GM18517 (cell line): ENCODE data around the gene EXOC3L4.

Source experiments
- ATAC-seq: cut with Tn5 transposase; IDR thresholded peaks from one replicate; pipeline ENCODE4 v1.9.1; 2021; ENCODE audit warnings: mild to moderate bottlenecking, moderate library complexity; ENCODE audit not compliant: unreplicated experiment

Gene EXOC3L4

GRCh38 chr14:103089386-103090335, 4.9 kb upstream of the EXOC3L4 start:
- no peak for ATAC-seq

- no peak for ATAC-seq
Measured at GRCh38 chr14:103090481-103091020, 4.0 kb upstream of the EXOC3L4 start.

- ATAC-seq: no peak
Measured at GRCh38 chr14:103091041-103091882, 3.3 kb upstream of the EXOC3L4 start.

GRCh38 chr14:103091883-103092222, 2.7 kb upstream of the EXOC3L4 start:
- no peak for ATAC-seq

GRCh38 chr14:103093856-103094405, 594 bp upstream of the EXOC3L4 start:
- ATAC-seq: no peak

- no peak for ATAC-seq
Measured at GRCh38 chr14:103095210-103095778, 769 bp downstream of the EXOC3L4 start.

- ATAC-seq: no peak
Measured at GRCh38 chr14:103096387-103096786, 1.9 kb downstream of the EXOC3L4 start.

GRCh38 chr14:103097244-103097993, 2.9 kb downstream of the EXOC3L4 start:
- ATAC-seq: no peak

- ATAC-seq: no peak
Measured at GRCh38 chr14:103097994-103098957, 3.8 kb downstream of the EXOC3L4 start.

- no peak for ATAC-seq
Measured at GRCh38 chr14:103099081-103099732, 4.7 kb downstream of the EXOC3L4 start.

- ATAC-seq: no peak
Measured at GRCh38 chr14:103099733-103100280, 5.3 kb downstream of the EXOC3L4 start.

GRCh38 chr14:103100281-103101121, 6.0 kb downstream of the EXOC3L4 start:
- no peak for ATAC-seq

GRCh38 chr14:103101257-103101962, 6.9 kb downstream of the EXOC3L4 start:
- ATAC-seq: no peak

- ATAC-seq: no peak
Measured at GRCh38 chr14:103101963-103102688, 7.6 kb downstream of the EXOC3L4 start.

- ATAC-seq: no peak
Measured at GRCh38 chr14:103102689-103103260, 8.2 kb downstream of the EXOC3L4 start.
